HT-29 (cell line): Measurements from ENCODE around the gene RLN3. TPM values are rescaled to one million over a fixed set of nuclear protein-coding genes. Genes with fewer than 3 reads are reported as not detected.
"Not testable (repeated sequence)": the region's sequence is repeated elsewhere in the genome, so short reads cannot be mapped to it uniquely, and the experiment has no call there.

ENCODE experiments used
- DNase-seq: peaks from one replicate; pipeline ENCODE4 v3.0.0-alpha.2; 2015; ENCODE audit warnings: low spot score
- total RNA-seq: library from RNA; depleted of rRNA; stranded (reverse); fragments of >200 nt; shearing (Covaris generic); gene quantifications from 2 replicates; pipeline ENCODE4 v1.2.3, GENCODE V29; 2014

RLN3 gene
- total RNA-seq, 1 experiment from 2014 or later = not detected

- DNase-seq = no peak
These were observed 32.8 kb upstream of the RLN3 start for GRCh38 chr19:13995017-13995728.

GRCh38 chr19:13995878-13996765 is 31.8 kb upstream of the RLN3 start:
- DNase-seq = no peak

GRCh38 chr19:13996928-13997630 is 30.9 kb upstream of the RLN3 start:
- DNase-seq = no peak

GRCh38 chr19:13997631-13997962 is 30.4 kb upstream of the RLN3 start:
- no peak for DNase-seq

- DNase-seq = no peak
These were observed 29.5 kb upstream of the RLN3 start for GRCh38 chr19:13998426-13998825.

GRCh38 chr19:13999085-13999484 is 28.9 kb upstream of the RLN3 start:
- no peak for DNase-seq

- no peak for DNase-seq
These were observed 27.1 kb upstream of the RLN3 start for GRCh38 chr19:14000691-14001375.

GRCh38 chr19:14002571-14003250 is 25.2 kb upstream of the RLN3 start:
- no peak for DNase-seq

- DNase-seq = no peak
These were observed 24.5 kb upstream of the RLN3 start for GRCh38 chr19:14003251-14004055.

GRCh38 chr19:14004619-14005348 is 23.2 kb upstream of the RLN3 start:
- DNase-seq = no peak

- peak; percentile 77 for DNase-seq
These were observed 22.4 kb upstream of the RLN3 start for GRCh38 chr19:14005349-14006084.

GRCh38 chr19:14006085-14006765 is 21.7 kb upstream of the RLN3 start, which contains the start of gene RFX1:
Gene RFX1 (minus strand): TSS chr19:14006320. CDS start chr19:13993843, 12,477 bp downstream.
- peak; percentile 92 for DNase-seq

GRCh38 chr19:14006766-14007562 is 21.0 kb upstream of the RLN3 start:
- no peak for DNase-seq

- no peak for DNase-seq
These were observed 15.5 kb upstream of the RLN3 start for GRCh38 chr19:14012378-14012915.

- DNase-seq = no peak
These were observed 12.4 kb upstream of the RLN3 start for GRCh38 chr19:14015524-14016035.

- DNase-seq = no peak
These were observed 8.8 kb upstream of the RLN3 start for GRCh38 chr19:14019100-14019499.

GRCh38 chr19:14019739-14020138 is 8.2 kb upstream of the RLN3 start:
- not testable (repeated sequence) for DNase-seq
